Fibroblast of villous mesenchyme (primary cell): ENCODE measurements around the gene RADIL. TPM values are rescaled to one million over a fixed set of nuclear protein-coding genes. Genes with fewer than 3 reads are reported as not detected.

Source experiments
- DNase-seq: peaks from one replicate; pipeline ENCODE4 v3.0.0-alpha.2; 2010; ENCODE audit warnings: low read depth
- H3K4me3 ChIP-seq: 2 replicates; pipeline ENCODE4 v1.5.1; 2011; ENCODE audit warnings: low read depth, mild to moderate bottlenecking, low read length
- CTCF ChIP-seq: IDR thresholded peaks from 2 replicates; pipeline ENCODE4 v1.5.1; 2012; ENCODE audit warnings: low read depth, mild to moderate bottlenecking, low read length; ENCODE audit not compliant: insufficient read depth
- total RNA-seq: library from RNA; depleted of rRNA; stranded (reverse); fragments of >200 nt; gene quantifications from 2 replicates; pipeline ENCODE4 v1.2.3, GENCODE V29; 2012

RADIL gene
- total RNA-seq, 1 donor = under 0.01 TPM

- TF ChIP-seq CTCF = no peak
- H3K4me3 ChIP-seq = peak within 1 kb of the TSS; percentile 53
- no peak for DNase-seq
Measured at GRCh38 chr7:4861673-4862072, 21.8 kb downstream of the RADIL start, which contains the start of gene PAPOLB. Gene PAPOLB, minus strand, starts transcription at chr7:4862030. Its CDS starts 220 bp downstream, at chr7:4861810.

GRCh38 chr7:4861227-4861626 lies 22.3 kb downstream of the RADIL start:
- H3K4me3 ChIP-seq = peak overlapping the region; percentile 53
- DNase-seq = no peak
- no peak for TF ChIP-seq CTCF

GRCh38 chr7:4857189-4857588 lies 26.3 kb downstream of the RADIL start:
- TF ChIP-seq CTCF = no peak
- no peak for DNase-seq
- no peak overlapping the region for H3K4me3 ChIP-seq

GRCh38 chr7:4856336-4857057 lies 27.0 kb downstream of the RADIL start:
- no peak for DNase-seq
- no peak for TF ChIP-seq CTCF
- H3K4me3 ChIP-seq = no peak overlapping the region

GRCh38 chr7:4854916-4855315 lies 28.6 kb downstream of the RADIL start:
- no peak for TF ChIP-seq CTCF
- peak; percentile 53 for DNase-seq
- H3K4me3 ChIP-seq = no peak overlapping the region

GRCh38 chr7:4851459-4852422 lies 31.8 kb downstream of the RADIL start:
- TF ChIP-seq CTCF = no peak
- H3K4me3 ChIP-seq = no peak overlapping the region
- peak; percentile 21 for DNase-seq
